ENCODE results near the gene ADGRB3. TPM values are rescaled to one million over a fixed set of nuclear protein-coding genes. Genes with fewer than 3 reads are reported as not detected.

Gene ADGRB3
- total RNA-seq, 3 donors from 2014 or later: 0.43 to 7.8 (median 0.72) TPM

DNA sequence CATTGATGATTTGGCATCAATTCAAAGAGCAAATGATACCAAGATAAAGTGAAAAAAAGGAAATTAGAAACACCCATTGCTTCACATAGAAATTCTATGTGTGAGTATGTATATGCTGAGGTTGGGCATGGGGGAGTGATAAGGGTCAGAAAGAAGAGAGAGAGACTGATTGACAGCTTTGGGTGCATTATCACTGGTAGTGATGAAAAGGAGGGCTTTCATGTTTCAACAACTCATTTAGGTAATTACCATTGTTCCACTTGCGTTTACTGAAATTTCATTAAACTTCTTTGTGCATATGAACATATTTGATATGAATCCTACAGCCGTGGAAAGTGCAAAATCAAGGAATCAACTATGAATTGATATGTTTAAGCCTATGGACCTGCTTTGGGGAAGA is 84.7 kb downstream of the ADGRB3 start:
- no peaks in the 10 kb centered on the region for H3K9me3 ChIP-seq
- no peak overlapping the region for H3K4me3 ChIP-seq
- ATAC-seq: no peak
- H3K4me1 ChIP-seq (ENCODE audit: low read depth): no peaks in the 10 kb centered on the region
- TF ChIP-seq CTCF (IDR thresholded peaks at IDR 0.05): no peak
- DNase-seq: no peak
- H3K36me3 ChIP-seq (ENCODE audit: low read depth): no peaks in the 10 kb centered on the region
- intact Hi-C loops (cut with DNase I, micrococcal nuclease): no loop called here

- Histone ChIP-seq H3K4me1 (ENCODE audit: low read depth) (no peaks in the 10 kb centered on the region), H3K4me3 (no peak overlapping the region), H3K9me3 (no peaks in the 10 kb centered on the region), H3K36me3 (ENCODE audit: low read depth) (no peaks in the 10 kb centered on the region)
- no peak for DNase-seq
- no peak for TF ChIP-seq CTCF (IDR thresholded peaks at IDR 0.05)
- no peak for ATAC-seq
- intact Hi-C loops (cut with DNase I, micrococcal nuclease): no loop called here
Measured at GRCh38 chr6:68722891-68723527, 87.9 kb downstream of the ADGRB3 start.

DNA sequence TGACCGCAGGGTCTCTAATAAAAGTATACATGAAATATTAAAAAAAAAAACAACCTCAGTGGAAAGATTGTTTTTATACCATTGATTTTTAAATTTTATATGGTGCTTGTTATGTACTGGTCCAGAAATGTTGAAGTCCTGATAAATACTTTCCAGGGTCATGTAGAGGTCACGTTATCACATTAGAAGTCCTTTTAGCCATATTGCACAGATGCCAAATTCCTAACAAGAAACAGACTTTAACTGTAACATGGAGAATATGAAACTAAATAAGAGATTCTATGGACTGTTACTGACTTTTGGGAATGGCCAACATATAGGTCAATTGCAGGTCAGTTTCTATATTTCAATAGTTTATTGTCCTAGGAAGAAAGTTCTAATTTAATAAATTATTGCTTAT is 89.0 kb downstream of the ADGRB3 start:
- no peaks in the 10 kb centered on the region for H3K9me3 ChIP-seq
- ATAC-seq: no peak
- H3K4me1 ChIP-seq (ENCODE audit: low read depth): no peaks in the 10 kb centered on the region
- H3K36me3 ChIP-seq (ENCODE audit: low read depth): no peaks in the 10 kb centered on the region
- no peak overlapping the region for H3K4me3 ChIP-seq
- TF ChIP-seq CTCF (IDR thresholded peaks at IDR 0.05): no peak
- DNase-seq: no peak
- intact Hi-C loops (cut with DNase I, micrococcal nuclease): no loop called here

DNA sequence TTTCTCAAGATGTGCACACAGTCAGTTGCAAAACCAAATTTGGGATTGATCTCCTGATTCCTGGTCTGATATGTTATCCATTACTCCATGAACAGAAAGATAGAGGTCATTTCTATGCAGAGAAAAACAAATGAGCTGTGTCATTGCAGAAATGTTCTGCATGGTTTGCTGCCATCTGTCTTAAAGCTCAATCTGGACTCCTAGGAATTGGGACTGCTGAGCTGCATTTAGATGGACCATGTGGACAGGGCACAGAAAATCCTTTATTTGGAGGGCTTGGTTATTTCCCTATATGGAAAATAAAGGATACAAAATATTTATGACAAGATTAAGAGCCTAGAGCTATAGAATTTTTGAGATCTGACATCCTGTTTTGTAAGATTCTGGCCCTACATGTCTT is 91.3 kb downstream of the ADGRB3 start:
- intact Hi-C loops (cut with DNase I, micrococcal nuclease): no loop called here
- Histone ChIP-seq H3K4me1 (ENCODE audit: low read depth) (no peaks in the 10 kb centered on the region), H3K36me3 (ENCODE audit: low read depth) (no peaks in the 10 kb centered on the region), H3K4me3 (no peak overlapping the region), H3K9me3 (no peaks in the 10 kb centered on the region)
- TF ChIP-seq CTCF (IDR thresholded peaks at IDR 0.05): no peak
- ATAC-seq (no peak), DNase-seq (no peak)

DNA sequence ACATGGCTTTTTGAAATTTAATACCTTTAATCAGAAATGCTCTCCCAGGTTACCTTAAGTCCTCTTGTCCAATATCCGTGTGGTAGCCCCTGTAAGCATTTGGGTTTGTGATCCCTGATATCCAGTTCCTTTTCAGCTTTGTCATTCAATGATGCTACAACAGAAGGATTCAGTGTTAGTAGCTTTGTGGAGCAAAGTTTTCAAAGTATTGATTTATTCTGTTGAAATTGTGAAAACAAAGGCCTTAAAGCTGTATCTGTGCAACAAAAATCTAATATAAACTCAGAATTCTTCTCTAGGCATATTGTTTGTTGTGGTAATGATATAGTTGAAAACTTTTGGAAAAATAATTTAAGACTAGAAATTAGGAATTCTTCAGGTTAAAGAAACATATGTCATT is 91.9 kb downstream of the ADGRB3 start:
- no peaks in the 10 kb centered on the region for H3K9me3 ChIP-seq
- ATAC-seq: no peak
- TF ChIP-seq CTCF (IDR thresholded peaks at IDR 0.05): no peak

DNA sequence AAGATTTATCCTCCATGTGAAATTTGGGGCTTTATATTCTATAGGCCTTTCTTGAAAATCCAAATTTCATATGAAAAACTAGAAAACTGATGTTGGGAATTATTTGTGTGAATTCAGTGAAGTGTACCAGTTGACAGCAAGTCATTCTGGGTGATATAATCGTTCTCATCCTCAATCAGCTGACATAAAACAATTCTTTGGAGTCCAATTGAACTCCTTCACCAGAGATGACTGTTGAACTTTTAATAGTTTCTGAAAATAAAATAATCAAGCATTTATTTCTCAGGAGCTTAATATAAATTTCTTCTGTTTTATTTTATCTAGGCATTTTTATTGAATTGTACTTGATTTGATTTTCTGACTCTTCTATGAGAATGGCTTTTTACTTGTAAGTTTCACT is 92.6 kb downstream of the ADGRB3 start:
- Histone ChIP-seq H3K4me1 (ENCODE audit: low read depth) (no peaks in the 10 kb centered on the region), H3K36me3 (ENCODE audit: low read depth) (no peaks in the 10 kb centered on the region), H3K9me3 (no peaks in the 10 kb centered on the region), H3K4me3 (no peak overlapping the region)
- intact Hi-C loops (cut with DNase I, micrococcal nuclease): no loop called here
- ATAC-seq (no peak), DNase-seq (no peak)
- no peak for TF ChIP-seq CTCF (IDR thresholded peaks at IDR 0.05)

More for the DNA sequence above, 91.9 kb downstream of the ADGRB3 start:
- Histone ChIP-seq H3K4me1 (ENCODE audit: low read depth) (no peaks in the 10 kb centered on the region), H3K36me3 (ENCODE audit: low read depth) (no peaks in the 10 kb centered on the region), H3K4me3 (no peak overlapping the region)
- intact Hi-C loops (cut with DNase I, micrococcal nuclease): no loop called here
- DNase-seq: no peak

Measured in mucosa of descending colon (tissue), 3 donors.